Loucy (cell line): ENCODE data around the gene GAREM1.

Source experiments
- EZH2phosphoT487 ChIP-seq: fragments of 200-600 bp; IDR thresholded peaks from 2 replicates; pipeline ENCODE4 v1.6.1; 2018; ENCODE audit warnings: antibody characterized with exemption, mild to moderate bottlenecking, moderate library complexity, borderline replicate concordance
- TF ChIP-seq, protein P1 (sequence below): fragments of 200-600 bp; sonication (generic); conservative IDR thresholded peaks from 2 replicates; pipeline ENCODE4 v1.5.1; 2014; ENCODE audit warnings: mild to moderate bottlenecking, antibody characterized with exemption, low read length

DNA sequence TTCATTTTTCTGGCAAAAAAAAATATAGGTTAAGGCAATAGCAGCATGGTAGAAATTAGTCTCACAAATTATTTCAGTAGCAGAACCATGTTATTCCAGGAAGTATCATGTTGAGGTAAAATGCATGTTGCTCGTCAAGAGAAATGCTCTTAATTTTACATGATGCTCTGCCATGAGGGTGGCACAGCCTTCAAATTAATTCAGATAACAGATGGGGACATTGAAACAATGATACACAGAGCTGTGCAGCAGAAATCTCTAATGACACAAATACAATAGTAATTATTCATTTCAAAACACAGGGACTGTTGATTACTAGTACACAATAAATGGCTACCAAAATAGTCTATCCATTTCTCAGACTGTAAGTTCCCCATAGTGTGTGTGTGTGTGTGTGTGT lies 24.8 kb downstream of the GAREM1 start:
- TF ChIP-seq, protein P1, sequence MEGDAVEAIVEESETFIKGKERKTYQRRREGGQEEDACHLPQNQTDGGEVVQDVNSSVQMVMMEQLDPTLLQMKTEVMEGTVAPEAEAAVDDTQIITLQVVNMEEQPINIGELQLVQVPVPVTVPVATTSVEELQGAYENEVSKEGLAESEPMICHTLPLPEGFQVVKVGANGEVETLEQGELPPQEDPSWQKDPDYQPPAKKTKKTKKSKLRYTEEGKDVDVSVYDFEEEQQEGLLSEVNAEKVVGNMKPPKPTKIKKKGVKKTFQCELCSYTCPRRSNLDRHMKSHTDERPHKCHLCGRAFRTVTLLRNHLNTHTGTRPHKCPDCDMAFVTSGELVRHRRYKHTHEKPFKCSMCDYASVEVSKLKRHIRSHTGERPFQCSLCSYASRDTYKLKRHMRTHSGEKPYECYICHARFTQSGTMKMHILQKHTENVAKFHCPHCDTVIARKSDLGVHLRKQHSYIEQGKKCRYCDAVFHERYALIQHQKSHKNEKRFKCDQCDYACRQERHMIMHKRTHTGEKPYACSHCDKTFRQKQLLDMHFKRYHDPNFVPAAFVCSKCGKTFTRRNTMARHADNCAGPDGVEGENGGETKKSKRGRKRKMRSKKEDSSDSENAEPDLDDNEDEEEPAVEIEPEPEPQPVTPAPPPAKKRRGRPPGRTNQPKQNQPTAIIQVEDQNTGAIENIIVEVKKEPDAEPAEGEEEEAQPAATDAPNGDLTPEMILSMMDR = no peak
- no peak for TF ChIP-seq EZH2phosphoT487
